ENCODE data around the gene DCC. TPM values are rescaled to one million over a fixed set of nuclear protein-coding genes. Genes with fewer than 3 reads are reported as not detected.

Gene DCC
- total and polyA plus RNA-seq, 2 experiments from 2014 or later, result 0.53 to 0.73 TPM

DNA sequence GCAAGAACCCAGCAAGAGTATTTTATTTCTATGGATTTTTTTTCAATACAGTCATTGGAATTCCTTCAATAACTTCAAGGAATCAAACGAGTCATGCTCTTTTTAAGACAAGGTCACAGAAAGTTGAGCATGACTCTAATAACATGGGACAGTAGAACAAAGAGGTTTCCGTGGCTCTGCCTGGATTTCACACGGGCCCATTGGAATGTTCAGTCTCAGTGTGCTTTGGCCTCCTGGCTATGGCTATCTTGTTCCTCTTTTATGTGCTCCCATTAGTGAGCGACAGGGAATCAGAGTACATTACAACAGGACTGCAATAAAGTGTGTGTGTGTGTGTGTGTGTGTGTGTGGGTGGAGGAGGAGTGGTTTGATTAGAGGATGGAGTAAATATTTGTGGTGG is 312.4 kb downstream of the DCC start (continued):
- TF ChIP-seq, protein P1, sequence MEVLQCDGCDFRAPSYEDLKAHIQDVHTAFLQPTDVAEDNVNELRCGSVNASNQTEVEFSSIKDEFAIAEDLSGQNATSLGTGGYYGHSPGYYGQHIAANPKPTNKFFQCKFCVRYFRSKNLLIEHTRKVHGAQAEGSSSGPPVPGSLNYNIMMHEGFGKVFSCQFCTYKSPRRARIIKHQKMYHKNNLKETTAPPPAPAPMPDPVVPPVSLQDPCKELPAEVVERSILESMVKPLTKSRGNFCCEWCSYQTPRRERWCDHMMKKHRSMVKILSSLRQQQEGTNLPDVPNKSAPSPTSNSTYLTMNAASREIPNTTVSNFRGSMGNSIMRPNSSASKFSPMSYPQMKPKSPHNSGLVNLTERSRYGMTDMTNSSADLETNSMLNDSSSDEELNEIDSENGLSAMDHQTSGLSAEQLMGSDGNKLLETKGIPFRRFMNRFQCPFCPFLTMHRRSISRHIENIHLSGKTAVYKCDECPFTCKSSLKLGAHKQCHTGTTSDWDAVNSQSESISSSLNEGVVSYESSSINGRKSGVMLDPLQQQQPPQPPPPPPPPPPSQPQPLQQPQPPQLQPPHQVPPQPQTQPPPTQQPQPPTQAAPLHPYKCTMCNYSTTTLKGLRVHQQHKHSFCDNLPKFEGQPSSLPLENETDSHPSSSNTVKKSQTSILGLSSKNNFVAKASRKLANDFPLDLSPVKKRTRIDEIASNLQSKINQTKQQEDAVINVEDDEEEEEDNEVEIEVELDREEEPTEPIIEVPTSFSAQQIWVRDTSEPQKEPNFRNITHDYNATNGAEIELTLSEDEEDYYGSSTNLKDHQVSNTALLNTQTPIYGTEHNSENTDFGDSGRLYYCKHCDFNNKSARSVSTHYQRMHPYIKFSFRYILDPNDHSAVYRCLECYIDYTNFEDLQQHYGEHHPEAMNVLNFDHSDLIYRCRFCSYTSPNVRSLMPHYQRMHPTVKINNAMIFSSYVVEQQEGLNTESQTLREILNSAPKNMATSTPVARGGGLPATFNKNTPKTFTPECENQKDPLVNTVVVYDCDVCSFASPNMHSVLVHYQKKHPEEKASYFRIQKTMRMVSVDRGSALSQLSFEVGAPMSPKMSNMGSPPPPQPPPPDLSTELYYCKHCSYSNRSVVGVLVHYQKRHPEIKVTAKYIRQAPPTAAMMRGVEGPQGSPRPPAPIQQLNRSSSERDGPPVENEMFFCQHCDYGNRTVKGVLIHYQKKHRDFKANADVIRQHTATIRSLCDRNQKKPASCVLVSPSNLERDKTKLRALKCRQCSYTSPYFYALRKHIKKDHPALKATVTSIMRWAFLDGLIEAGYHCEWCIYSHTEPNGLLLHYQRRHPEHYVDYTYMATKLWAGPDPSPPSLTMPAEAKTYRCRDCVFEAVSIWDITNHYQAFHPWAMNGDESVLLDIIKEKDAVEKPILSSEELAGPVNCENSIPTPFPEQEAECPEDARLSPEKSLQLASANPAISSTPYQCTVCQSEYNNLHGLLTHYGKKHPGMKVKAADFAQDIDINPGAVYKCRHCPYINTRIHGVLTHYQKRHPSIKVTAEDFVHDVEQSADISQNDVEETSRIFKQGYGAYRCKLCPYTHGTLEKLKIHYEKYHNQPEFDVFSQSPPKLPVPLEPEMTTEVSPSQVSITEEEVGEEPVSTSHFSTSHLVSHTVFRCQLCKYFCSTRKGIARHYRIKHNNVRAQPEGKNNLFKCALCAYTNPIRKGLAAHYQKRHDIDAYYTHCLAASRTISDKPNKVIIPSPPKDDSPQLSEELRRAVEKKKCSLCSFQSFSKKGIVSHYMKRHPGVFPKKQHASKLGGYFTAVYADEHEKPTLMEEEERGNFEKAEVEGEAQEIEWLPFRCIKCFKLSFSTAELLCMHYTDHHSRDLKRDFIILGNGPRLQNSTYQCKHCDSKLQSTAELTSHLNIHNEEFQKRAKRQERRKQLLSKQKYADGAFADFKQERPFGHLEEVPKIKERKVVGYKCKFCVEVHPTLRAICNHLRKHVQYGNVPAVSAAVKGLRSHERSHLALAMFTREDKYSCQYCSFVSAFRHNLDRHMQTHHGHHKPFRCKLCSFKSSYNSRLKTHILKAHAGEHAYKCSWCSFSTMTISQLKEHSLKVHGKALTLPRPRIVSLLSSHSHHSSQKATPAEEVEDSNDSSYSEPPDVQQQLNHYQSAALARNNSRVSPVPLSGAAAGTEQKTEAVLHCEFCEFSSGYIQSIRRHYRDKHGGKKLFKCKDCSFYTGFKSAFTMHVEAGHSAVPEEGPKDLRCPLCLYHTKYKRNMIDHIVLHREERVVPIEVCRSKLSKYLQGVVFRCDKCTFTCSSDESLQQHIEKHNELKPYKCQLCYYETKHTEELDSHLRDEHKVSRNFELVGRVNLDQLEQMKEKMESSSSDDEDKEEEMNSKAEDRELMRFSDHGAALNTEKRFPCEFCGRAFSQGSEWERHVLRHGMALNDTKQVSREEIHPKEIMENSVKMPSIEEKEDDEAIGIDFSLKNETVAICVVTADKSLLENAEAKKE (CRISPR knock-in tag; IDR thresholded peaks at IDR 0.05), result no peak

DNA sequence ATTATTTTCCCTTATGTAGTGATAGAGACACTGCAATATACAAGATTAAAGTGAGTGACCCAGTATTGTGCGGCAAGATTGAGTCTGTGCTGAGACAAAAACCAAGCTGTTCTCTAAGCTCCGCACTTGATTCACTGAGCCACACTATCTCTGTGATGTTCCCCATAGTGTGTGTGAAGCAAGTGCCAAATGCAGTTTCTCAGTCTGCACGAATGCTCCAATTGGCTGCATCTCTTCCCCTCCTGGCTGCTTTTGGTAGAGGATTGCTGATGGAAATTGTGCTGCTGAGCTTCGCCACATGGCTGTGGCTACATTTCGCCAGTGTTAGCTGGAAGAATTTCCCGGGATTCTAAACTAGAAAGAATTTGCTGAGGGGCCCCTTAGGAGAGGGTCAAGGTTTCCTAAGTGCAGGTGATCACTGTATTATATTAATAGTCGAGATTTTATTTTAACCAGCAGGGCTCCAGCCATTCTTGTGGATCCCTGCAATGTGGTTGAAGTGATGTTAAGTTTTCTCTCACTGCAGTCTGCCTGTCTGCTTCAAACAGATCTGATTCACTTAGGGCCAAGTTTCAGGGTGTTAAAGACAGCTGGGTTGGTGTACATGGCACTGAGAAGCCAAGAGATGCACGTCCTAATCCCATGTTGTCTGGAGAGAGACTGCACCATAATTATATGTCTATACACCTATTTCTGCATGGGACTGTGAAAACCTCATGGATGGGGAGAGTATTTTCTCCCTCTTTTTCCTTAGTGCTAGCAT is 317.2 kb downstream of the DCC start:
- H4K20me1 ChIP-seq (replicated peaks; ENCODE audit: insufficient read depth), result no peaks in the 10 kb centered on the region
- no peaks in the 10 kb centered on the region for H3K9me3 Mint-ChIP-seq
- H3K27me3 Mint-ChIP-seq (ENCODE audit: insufficient read depth, low read depth, poor library complexity), result no peaks in the 10 kb centered on the region
- H3K36me3 ChIP-seq (ENCODE audit: insufficient read depth), result no peaks in the 10 kb centered on the region
- H3K79me2 ChIP-seq (replicated peaks; ENCODE audit: insufficient read depth), result no peaks in the 10 kb centered on the region
- H3K4me3 Mint-ChIP-seq, result no peak overlapping the region
- peak; percentile 69 for ATAC-seq
- H3K36me3 Mint-ChIP-seq (ENCODE audit: low read depth), result no peaks in the 10 kb centered on the region
- H3K9me2 ChIP-seq (ENCODE audit: insufficient read depth), result no peaks in the 10 kb centered on the region
- no peaks in the 10 kb centered on the region for H3K27me3 ChIP-seq (ENCODE audit: insufficient read depth)
- peak overlapping the region; percentile 75; the same call in 1 of the 2 replicates for H2AFZ ChIP-seq
- H3K27ac Mint-ChIP-seq, result no peak overlapping the region
- DNase-seq (ENCODE audit: low spot score), result peak; percentile 34
- H3K4me2 ChIP-seq, result no peak overlapping the region
- no peaks in the 10 kb centered on the region for H3K4me1 ChIP-seq (ENCODE audit: insufficient read depth)
- no peaks in the 10 kb centered on the region for H3F3A ChIP-seq (replicated peaks; ENCODE audit: low read depth)
- H3K27ac ChIP-seq (ENCODE audit: low read depth), result no peak overlapping the region
- H3K4me3 ChIP-seq, result no peak overlapping the region
- no peaks in the 10 kb centered on the region for H3K4me1 Mint-ChIP-seq
- TF ChIP-seq, protein P2, sequence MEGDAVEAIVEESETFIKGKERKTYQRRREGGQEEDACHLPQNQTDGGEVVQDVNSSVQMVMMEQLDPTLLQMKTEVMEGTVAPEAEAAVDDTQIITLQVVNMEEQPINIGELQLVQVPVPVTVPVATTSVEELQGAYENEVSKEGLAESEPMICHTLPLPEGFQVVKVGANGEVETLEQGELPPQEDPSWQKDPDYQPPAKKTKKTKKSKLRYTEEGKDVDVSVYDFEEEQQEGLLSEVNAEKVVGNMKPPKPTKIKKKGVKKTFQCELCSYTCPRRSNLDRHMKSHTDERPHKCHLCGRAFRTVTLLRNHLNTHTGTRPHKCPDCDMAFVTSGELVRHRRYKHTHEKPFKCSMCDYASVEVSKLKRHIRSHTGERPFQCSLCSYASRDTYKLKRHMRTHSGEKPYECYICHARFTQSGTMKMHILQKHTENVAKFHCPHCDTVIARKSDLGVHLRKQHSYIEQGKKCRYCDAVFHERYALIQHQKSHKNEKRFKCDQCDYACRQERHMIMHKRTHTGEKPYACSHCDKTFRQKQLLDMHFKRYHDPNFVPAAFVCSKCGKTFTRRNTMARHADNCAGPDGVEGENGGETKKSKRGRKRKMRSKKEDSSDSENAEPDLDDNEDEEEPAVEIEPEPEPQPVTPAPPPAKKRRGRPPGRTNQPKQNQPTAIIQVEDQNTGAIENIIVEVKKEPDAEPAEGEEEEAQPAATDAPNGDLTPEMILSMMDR (conservative IDR thresholded peaks at IDR 0.05; ENCODE audit: low read depth in 2 of 2), result no peak
- no peak for TF ChIP-seq NANOG (IDR thresholded peaks at IDR 0.05; ENCODE audit: borderline replicate concordance)
- no peak for TF ChIP-seq REST (IDR thresholded peaks at IDR 0.05; ENCODE audit: unreplicated experiment)
- TF ChIP-seq ETS1 (IDR thresholded peaks at IDR 0.05), result no peak

All from GM23338 (cell line).